Ectodermal cell (in vitro differentiated cells): Measurements from ENCODE around the gene MAML2.

Experiments
- H3K27ac ChIP-seq: 2 replicates; pipeline ENCODE4 v1.7.0; 2013; ENCODE audit warnings: mild to moderate bottlenecking, low read depth, low read length; ENCODE audit not compliant: insufficient read depth, poor library complexity, severe bottlenecking
- H3K27me3 ChIP-seq: 2 replicates; pipeline ENCODE4 v1.7.0; 2013; ENCODE audit warnings: mild to moderate bottlenecking, low read length; ENCODE audit not compliant: insufficient read depth, control insufficient read depth, poor library complexity, severe bottlenecking
- H3K36me3 ChIP-seq: one replicate; pipeline ENCODE4 v1.7.0; 2013; ENCODE audit warnings: low read length; ENCODE audit not compliant: control insufficient read depth, insufficient read depth
- H3K4me1 ChIP-seq: one replicate; pipeline ENCODE4 v1.7.0; 2013; ENCODE audit warnings: low read length; ENCODE audit not compliant: control insufficient read depth, insufficient read depth
- H3K4me3 ChIP-seq: 2 replicates; pipeline ENCODE4 v1.7.0; 2013; ENCODE audit warnings: low read depth, low read length, control low read depth; ENCODE audit not compliant: insufficient read depth
- H3K9me3 ChIP-seq: 2 replicates; pipeline ENCODE4 v1.7.0; 2013; ENCODE audit warnings: mild to moderate bottlenecking, low read length, moderate library complexity; ENCODE audit not compliant: control insufficient read depth
- WGBS, 2 experiments: methylation state at CpG; one replicate each; pipeline ENCODE4 v1.1.7; 2013; ENCODE audit warnings: missing lambda C conversion rate in 2 of 2; 5-methylcytosine and 5-hydroxymethylcytosine counted together

MAML2 gene

GRCh38 chr11:96086111-96086510 is 256.9 kb downstream of the MAML2 start:
- 86% methylated on average over 1 of the region's 1 CpG; no CpG with 5 or more reads in 1 of the 2 experiments for WGBS, 2 experiments
- Histone ChIP-seq H3K27ac (no peak overlapping the region), H3K4me3 (no peak overlapping the region), H3K9me3 (no peaks in the 10 kb centered on the region), H3K27me3 (no peaks in the 10 kb centered on the region), H3K4me1 (peaks cover 10% of the 10 kb centered on the region), H3K36me3 (no peaks in the 10 kb centered on the region)

DNA sequence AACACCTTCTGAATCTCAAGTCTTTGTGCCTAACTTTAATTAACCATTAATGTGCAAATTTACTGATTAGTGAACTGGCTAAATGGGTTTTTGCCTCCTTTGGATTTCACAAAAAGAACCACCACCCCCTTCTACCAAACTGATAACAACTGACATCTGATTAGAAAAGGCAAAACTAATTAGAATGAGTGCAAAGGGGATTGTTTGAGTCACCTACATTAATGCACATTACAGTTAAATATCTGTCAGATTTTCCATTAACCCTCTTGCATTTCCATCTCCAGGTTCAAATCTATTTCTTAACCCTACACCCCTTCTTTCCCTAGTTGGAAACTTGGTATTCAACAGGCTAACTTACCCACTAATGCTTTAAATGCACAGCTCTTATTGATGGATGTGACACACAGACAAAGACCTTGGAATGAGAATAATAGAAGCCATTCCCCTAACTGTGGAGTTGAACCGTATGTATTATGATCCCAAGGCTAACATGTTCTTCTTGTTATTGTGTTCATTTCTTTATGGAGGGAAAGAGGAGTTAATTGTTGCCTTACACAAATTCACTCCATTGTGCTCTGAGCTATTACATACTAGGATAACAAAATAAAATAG is 257.6 kb downstream of the MAML2 start:
- Histone ChIP-seq H3K4me3 (no peak overlapping the region), H3K9me3 (no peaks in the 10 kb centered on the region), H3K27ac (no peak overlapping the region), H3K36me3 (no peaks in the 10 kb centered on the region), H3K4me1 (peaks cover 4% of the 10 kb centered on the region), H3K27me3 (no peaks in the 10 kb centered on the region)
- WGBS, 2 experiments, result 57 to 62% methylated on average over 1 of the region's 1 CpG

- H3K4me3 ChIP-seq, result no peak overlapping the region
- H3K36me3 ChIP-seq, result no peaks in the 10 kb centered on the region
- H3K27ac ChIP-seq, result no peak overlapping the region
- 87 to 91% methylated on average over 5 to 6 of the region's 6 CpGs for WGBS, 2 experiments
- H3K9me3 ChIP-seq, result no peaks in the 10 kb centered on the region
- H3K27me3 ChIP-seq, result no peaks in the 10 kb centered on the region
- H3K4me1 ChIP-seq, result peaks cover 4% of the 10 kb centered on the region
Measured at GRCh38 chr11:96084610-96085318, 258.2 kb downstream of the MAML2 start.

- Histone ChIP-seq H3K27me3 (no peaks in the 10 kb centered on the region), H3K9me3 (no peaks in the 10 kb centered on the region), H3K27ac (no peak overlapping the region), H3K4me3 (no peak overlapping the region), H3K36me3 (no peaks in the 10 kb centered on the region), H3K4me1 (peaks cover 4% of the 10 kb centered on the region)
- WGBS, 2 experiments, result 69 to 70% methylated on average over 2 of the region's 2 CpGs
Measured at GRCh38 chr11:96082936-96083335, 260.1 kb downstream of the MAML2 start.

GRCh38 chr11:96082002-96082899 is 260.7 kb downstream of the MAML2 start:
- Histone ChIP-seq H3K9me3 (no peaks in the 10 kb centered on the region), H3K27ac (no peak overlapping the region), H3K4me3 (no peak overlapping the region), H3K36me3 (no peaks in the 10 kb centered on the region), H3K4me1 (peaks cover 4% of the 10 kb centered on the region), H3K27me3 (no peaks in the 10 kb centered on the region)
- 86 to 89% methylated on average over 11 of the region's 11 CpGs for WGBS, 2 experiments

DNA sequence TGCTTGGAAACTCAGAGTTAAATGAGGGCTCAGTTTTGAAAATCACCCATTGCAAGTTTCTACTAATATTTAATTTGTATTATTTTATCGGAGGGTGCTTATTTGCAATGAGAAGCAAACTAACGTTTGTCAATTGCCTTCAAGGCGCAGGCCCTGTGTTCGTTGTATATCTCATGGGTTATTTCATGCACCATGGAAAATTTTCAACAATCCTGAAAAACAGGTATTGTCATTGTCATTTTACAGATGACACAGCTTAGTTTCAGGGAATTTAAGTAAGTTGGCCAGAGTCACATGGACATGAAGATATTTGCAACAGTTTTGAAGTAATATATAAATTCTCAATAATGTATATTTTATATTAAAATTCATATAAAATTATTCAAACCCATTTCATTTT is 261.4 kb downstream of the MAML2 start:
- H3K4me3 ChIP-seq, result no peak overlapping the region
- no peaks in the 10 kb centered on the region for H3K36me3 ChIP-seq
- H3K9me3 ChIP-seq, result no peaks in the 10 kb centered on the region
- H3K4me1 ChIP-seq, result peaks cover 4% of the 10 kb centered on the region
- no peak overlapping the region for H3K27ac ChIP-seq
- WGBS, 2 experiments, result 94 to 97% methylated on average over 4 of the region's 4 CpGs
- no peaks in the 10 kb centered on the region for H3K27me3 ChIP-seq

GRCh38 chr11:96079691-96080090 is 263.3 kb downstream of the MAML2 start:
- WGBS, 2 experiments, result 89 to 91% methylated on average over 4 of the region's 4 CpGs
- H3K27me3 ChIP-seq, result no peaks in the 10 kb centered on the region
- H3K36me3 ChIP-seq, result no peaks in the 10 kb centered on the region
- H3K9me3 ChIP-seq, result no peaks in the 10 kb centered on the region
- no peak overlapping the region for H3K4me3 ChIP-seq
- H3K4me1 ChIP-seq, result no peaks in the 10 kb centered on the region
- H3K27ac ChIP-seq, result no peak overlapping the region

GRCh38 chr11:96075532-96075959 is 267.4 kb downstream of the MAML2 start:
- Histone ChIP-seq H3K4me1 (no peaks in the 10 kb centered on the region), H3K27me3 (no peaks in the 10 kb centered on the region), H3K4me3 (no peak overlapping the region), H3K9me3 (no peaks in the 10 kb centered on the region), H3K27ac (no peak overlapping the region), H3K36me3 (no peaks in the 10 kb centered on the region)
- 81 to 85% methylated on average over 4 of the region's 5 CpGs for WGBS, 2 experiments

DNA sequence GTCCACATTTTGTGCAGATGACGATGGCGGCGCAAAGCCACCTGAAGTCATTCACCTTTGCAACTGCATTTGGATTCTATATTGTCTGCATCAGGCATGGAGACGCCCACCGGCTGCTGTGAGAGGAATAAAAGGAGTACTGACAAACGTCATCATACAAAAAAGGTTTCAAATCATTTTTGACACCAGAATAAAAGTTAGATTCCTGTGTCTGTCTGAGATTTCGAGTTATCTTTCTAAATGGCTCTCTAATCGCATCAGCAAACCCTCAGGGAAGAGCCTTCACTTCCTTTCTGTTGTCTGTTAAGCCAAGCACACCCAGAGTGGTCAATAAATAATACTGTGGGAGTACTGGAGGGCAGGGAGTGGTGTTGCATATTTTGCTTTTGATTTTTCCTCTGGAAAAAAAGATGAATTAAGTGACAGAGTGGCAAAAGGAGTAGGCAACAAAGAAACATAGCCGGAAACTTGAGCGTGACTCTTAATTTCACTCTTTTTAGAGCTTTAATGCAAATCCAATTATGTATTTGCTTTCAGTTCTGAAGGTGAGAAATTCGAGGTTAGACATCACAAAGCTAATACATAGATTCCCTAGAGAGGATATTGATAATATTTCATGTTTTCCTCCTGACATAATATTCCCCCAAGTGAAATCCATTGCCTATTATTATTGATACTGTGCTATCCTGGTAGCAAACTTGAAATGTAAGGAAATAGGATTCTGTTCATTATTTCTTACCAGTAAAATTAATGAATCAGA is 268.3 kb downstream of the MAML2 start:
- H3K27me3 ChIP-seq, result no peaks in the 10 kb centered on the region
- no peaks in the 10 kb centered on the region for H3K4me1 ChIP-seq
- no peaks in the 10 kb centered on the region for H3K36me3 ChIP-seq
- no peak overlapping the region for H3K27ac ChIP-seq
- H3K4me3 ChIP-seq, result no peak overlapping the region
- no peaks in the 10 kb centered on the region for H3K9me3 ChIP-seq
- WGBS, 2 experiments, result 89 to 93% methylated on average over 10 to 11 of the region's 11 CpGs
